Measurements from ENCODE around the gene MLLT1.

DNA sequence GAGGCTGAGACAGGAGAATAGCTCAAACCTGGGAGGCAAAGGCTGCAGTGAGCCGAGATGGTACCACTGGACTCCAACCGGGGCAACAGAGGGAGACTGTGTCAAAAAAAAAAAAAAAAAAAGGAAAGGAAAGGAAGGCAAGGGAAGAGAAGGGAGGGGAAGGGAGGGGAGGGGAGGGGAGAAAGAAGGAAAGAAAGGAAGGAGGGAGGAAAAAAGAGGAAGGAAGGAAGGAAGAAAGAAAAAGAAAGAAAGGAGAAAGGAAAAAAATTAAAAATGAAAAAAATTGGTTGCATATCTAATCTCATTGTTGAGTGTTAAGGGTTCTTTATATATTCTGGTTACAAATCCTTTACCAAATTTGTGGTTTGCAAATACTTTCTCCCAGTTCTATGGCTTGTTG is 98.7 kb downstream of the MLLT1 start:
- no peak for TF ChIP-seq POLR2A (IDR thresholded peaks at IDR 0.05)
- TF ChIP-seq, protein P1, sequence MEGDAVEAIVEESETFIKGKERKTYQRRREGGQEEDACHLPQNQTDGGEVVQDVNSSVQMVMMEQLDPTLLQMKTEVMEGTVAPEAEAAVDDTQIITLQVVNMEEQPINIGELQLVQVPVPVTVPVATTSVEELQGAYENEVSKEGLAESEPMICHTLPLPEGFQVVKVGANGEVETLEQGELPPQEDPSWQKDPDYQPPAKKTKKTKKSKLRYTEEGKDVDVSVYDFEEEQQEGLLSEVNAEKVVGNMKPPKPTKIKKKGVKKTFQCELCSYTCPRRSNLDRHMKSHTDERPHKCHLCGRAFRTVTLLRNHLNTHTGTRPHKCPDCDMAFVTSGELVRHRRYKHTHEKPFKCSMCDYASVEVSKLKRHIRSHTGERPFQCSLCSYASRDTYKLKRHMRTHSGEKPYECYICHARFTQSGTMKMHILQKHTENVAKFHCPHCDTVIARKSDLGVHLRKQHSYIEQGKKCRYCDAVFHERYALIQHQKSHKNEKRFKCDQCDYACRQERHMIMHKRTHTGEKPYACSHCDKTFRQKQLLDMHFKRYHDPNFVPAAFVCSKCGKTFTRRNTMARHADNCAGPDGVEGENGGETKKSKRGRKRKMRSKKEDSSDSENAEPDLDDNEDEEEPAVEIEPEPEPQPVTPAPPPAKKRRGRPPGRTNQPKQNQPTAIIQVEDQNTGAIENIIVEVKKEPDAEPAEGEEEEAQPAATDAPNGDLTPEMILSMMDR (IDR thresholded peaks at IDR 0.05) = no peak

All from lower leg skin (tissue), 3 donors.